GM21423 (cell line): Measurements from ENCODE around the gene SF3A1.
"Not testable (repeated sequence)": the region's sequence is repeated elsewhere in the genome, so short reads cannot be mapped to it uniquely, and the experiment has no call there.

Experiments
- ATAC-seq: cut with Tn5 transposase; IDR thresholded peaks from one replicate; pipeline ENCODE4 v1.9.1; 2021; ENCODE audit warnings: mild to moderate bottlenecking, moderate library complexity; ENCODE audit not compliant: unreplicated experiment

SF3A1 gene

DNA sequence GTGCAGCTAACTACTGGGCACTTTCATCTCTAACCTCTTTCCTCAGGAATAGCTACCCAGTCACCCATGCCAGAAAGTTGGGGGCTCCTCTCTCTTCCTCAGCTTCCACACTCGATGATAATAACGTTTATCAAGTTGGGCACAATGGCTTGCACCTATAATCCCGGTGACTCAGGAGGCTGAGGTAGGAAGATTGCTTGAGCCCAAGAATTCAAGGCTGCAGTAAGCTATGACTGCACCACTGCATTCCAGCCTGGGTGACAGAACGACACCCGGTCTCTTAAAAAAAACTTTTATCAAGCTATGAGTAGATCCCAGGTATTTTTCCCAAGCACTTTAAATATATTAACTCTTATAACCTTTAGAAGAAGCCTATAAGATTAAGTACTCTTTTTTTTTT, 2.0 kb downstream of the SF3A1 start:
- no peak for ATAC-seq

DNA sequence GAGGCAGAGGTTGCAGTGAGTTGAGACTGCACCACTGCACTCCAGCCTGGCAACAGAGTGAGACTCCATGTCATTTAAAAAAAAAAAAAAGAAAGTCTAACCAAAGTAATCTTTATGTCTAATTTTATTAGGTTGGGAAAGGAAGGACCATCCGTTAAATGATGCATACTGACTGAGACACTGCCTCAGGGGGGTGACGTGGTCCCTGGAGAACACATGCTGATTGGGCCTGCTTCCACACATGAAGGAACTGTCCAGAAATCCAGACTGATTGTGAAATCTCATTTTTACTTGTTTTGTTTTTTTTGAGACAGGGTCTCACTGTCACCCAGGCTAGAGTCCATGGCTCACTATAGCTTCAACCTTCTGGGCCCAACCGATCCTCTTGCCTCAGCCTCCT, 5.5 kb downstream of the SF3A1 start:
- no peak for ATAC-seq

- ATAC-seq: no peak
Measured at GRCh38 chr22:30348809-30349208, 7.9 kb downstream of the SF3A1 start.

- ATAC-seq: no peak
Measured at GRCh38 chr22:30348404-30348803, 8.3 kb downstream of the SF3A1 start.

- ATAC-seq: no peak
Measured at GRCh38 chr22:30347255-30347892, 9.3 kb downstream of the SF3A1 start.

DNA sequence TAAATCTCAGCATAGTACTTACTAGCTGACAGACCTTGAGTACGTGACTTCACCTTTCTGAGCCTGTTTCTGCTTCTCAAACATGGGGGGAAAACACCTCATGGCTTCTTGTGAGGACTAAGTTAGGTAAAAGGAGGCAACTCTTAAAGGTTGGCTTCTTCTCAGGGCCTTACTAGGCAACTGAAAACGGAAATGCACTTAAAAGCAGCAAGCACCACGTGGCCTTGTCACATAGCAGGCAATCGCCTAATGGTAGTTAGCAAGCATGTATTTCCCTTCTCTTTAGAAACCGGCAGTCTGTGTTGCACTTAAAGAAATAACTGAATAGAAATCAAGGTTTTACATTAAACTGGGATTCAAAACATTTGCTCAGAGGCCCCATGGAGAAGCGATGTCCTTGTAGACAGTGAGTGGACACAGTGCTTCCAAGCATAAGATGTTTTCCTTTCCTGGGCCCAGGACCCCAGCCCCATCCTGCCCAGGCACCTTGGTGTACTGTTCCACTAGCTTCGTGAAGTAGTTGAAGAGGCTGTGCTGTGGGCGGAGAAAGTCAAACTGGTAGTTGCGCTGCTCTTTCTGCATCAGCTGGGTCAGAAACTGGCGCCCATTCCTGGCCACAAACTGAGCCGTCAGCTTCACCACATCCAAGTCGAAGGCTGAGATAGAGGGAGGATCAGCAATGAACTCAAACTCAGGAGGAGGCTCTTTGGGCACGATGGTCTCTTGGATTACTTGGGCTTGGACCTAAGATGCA, 12.1 kb downstream of the SF3A1 start:
- ATAC-seq: no peak

GRCh38 chr22:30340911-30341685, 15.6 kb downstream of the SF3A1 start:
- no peak for ATAC-seq

DNA sequence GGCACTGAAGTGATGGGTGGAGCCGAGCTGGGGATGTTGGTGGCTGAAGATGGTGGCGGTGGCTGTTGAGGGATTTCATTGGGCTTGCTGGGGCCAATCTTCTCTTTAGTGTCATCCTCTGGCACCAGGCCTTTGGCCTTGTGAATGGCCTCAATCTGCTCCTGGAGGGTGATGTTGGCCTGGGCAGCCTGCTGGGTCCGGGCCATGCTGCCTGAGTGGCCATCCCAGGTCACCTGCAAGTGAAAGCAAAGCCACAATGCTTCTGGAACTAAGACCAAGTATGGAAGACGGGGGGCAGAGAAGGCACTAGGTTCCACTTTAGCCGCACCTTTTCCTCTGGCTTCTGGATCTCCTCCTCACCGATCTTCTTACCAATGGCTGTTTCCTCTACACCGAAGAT, 17.9 kb downstream of the SF3A1 start:
- no peak for ATAC-seq

DNA sequence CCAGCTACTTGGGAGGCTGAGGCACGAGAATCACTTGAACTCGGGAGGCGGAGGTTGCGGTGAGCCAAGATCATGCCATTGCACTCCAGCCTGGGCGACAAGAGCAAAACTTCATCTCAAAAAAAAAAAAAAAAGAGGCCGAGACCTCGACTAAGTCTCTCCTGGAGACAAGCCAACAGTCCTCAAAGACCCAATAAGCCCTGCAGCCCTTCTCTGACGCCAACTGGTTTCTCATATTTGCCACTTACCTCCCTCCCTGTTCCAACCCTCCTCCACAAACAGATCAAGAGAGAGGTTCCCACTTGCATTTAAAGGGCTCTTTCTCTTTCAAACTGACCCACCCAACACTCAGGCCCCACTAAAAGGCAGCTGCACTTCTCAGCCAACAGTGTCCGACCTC, 18.4 kb downstream of the SF3A1 start:
- ATAC-seq: not testable (repeated sequence)

- ATAC-seq: no peak
Measured at GRCh38 chr22:30337461-30337778, 19.3 kb downstream of the SF3A1 start.

DNA sequence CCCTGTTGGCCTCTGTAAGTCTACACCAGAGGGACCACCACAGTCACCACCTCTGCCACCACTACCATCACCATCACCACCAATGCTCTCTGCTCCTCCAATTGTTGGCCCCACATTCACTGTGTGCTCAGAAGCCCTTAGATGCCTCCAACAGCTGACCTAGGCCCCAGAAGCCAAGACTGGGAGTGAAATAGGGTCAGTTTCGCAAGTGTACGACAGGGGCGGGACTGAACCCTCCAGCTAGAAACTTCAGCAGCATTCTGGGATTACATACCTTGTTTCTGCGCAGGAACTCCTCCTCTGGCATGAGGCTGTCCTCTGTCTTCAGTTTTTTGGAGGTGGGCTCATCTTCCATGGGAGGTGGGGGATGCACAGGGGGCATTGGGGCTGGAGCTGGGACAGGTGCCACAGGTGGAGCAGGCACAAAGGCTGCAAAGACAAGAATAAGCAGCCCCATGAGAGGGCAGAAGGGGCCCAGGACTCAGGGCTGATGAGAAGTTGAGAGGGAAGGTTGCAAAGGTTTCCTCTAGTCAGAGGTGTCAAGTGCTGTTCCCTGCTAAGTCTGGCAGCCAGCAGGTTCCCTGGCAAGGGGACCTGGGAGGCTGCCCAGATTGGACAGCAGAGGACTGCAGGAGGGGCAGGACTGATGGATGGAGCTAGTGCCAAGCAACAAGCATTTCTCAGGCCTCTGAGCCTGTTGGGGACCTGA, 19.8 kb downstream of the SF3A1 start:
- no peak for ATAC-seq

- ATAC-seq: no peak
Measured at GRCh38 chr22:30335236-30335635, 21.5 kb downstream of the SF3A1 start.

DNA sequence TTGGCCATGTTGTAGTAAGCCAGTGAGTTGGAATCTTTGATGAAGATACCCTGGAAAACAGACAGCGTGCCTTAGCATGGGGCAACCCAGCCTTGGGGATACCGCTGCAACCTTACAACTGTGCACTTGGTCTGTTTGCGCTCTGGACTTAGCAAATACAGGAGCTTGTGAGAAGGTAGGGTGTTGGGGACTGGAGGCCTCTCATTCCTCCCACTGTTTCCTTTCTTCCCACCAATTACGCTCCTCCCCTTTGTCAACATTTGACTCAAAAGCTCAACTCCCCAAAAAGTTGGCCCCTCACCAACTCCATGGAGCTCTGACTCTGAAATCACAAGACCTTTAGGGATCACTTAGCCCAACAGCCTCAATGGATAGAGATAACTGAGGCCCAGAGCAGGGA, 22.0 kb downstream of the SF3A1 start:
- no peak for ATAC-seq

- no peak for ATAC-seq
Measured at GRCh38 chr22:30333707-30334087, 23.0 kb downstream of the SF3A1 start.

DNA sequence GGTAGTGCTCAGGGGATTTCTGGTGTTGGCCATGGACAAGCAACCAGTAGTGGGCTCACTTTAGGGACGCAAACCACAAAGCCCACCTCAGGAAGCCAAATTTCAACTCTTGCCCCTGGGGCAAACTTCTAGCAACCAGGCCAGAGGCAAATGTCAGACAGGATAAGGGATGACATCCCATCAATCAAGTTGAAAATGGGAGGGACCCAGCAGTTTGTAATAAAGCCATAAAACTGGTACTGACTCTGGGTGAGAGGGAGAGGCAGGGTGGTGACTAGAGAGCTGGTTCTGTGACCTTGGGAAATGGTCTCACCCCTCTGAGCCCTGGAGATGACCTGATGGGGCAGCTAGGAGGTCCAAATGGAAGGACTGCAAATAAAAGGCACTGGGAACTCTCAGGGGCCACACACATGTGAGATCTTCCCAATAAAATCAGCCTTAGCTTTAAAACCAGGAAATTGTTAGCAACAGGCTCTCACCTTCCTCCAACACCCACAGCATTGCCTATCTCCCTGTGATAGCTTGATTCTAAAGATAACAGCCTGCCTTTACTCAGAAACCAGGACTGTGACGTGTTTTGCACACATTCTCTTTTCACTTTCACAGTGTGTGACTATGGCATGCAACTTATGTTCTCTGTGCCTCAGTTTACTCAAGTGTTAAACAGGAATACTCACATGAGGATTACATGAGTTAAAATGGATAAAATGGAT, 23.5 kb downstream of the SF3A1 start:
- ATAC-seq: no peak

GRCh38 chr22:30332551-30332950, 24.1 kb downstream of the SF3A1 start:
- ATAC-seq: no peak

DNA sequence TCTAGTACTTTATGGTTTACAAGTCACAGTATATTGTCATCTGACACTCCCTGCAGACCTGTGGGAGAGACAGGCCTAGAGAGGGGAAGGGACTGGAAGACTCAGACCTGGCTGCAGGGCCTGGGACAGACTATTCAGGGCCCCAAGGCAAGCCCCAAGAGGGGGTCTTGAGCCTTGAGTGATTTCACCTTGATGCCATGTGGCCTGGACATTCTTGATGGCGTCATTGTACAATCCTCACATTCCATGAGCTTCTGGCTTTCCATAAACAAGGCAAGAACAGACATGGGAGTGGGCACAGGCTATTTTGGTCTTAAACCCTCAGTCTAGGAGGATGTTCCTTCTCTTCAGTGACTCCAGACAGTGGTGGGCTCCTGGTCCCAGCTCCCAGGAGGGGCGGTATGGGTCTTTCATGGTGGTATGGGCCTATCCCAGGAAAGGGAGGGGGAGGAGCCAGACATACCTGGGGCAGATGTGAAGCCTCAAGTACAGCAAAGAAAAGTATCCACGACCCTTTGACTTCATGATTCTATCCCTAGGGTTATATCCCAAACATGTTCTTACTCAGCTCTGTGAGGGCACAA, 28.1 kb downstream of the SF3A1 start:
- no peak for ATAC-seq

- no peak for ATAC-seq
Measured at GRCh38 chr22:30327864-30328345, 28.8 kb downstream of the SF3A1 start.

DNA sequence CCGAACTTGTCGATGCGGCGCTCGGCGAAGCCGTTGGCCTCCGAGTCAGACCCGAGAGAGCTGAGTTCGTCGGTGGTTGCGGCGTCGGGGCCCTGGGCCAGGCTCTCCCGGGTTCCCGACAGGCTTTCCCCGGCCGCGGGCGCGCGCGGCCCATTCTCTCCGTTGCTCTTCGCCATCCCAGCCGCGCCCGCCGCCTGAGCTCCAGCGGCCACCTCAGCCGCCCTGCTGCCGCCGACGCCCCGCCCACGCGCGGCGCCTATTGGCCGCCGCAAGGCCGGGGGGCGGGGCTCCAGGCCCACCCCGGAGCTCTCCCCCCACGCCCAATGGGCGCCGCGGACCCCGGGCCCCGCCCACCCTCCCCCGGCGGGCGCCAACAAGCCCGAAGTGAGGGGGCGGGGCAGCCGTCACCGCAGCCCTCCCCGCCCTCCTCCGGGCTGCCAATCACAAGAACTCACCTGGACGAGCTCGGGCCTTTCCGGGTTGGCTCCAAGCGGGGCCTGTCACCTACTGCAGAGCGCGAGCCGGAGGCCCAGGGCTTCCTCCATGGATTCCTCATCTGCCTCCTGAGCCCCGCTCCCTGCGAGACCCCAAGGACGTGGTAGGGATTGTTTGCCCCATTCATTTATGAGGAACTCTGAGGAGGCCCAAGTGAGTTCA, 29.9 kb downstream of the SF3A1 start, which contains the start of gene TBC1D10A:
Gene TBC1D10A, minus strand, starts transcription at position 236 of the 657 bp plus-strand sequence. Its CDS starts 60 bp downstream, at position 176.
- peak; percentile 90 for ATAC-seq

DNA sequence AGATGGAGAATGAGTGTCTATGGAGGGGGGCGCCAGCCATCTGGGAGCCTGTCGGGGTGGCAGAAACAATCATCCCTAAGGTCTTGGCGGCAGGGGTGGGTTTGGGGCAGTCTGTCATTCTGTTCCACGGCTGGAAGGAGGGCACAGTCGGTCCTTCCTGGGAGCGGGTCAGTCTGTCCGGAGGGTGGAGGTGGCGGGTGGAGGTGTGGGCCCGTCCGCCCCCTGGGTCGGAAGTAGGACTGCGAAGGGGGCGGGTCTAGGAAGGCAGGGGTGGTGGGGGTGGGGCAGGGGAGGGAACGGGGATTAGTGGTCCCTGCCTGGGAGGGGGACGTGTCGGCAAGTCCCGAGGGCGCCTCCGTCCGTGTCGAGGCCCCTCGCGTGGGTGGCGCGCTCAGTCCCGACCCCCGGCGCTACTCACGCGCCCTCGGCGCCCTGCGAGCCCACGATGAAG, 30.4 kb downstream of the SF3A1 start:
- peak; percentile 16 for ATAC-seq
